HG03432 (cell line): ENCODE data around the gene SH3PXD2A.

ENCODE experiments used
- ATAC-seq: cut with Tn5 transposase; IDR thresholded peaks from one replicate; pipeline ENCODE4 v1.9.1; 2021; ENCODE audit warnings: mild to moderate bottlenecking, moderate library complexity; ENCODE audit not compliant: unreplicated experiment

Gene SH3PXD2A

DNA sequence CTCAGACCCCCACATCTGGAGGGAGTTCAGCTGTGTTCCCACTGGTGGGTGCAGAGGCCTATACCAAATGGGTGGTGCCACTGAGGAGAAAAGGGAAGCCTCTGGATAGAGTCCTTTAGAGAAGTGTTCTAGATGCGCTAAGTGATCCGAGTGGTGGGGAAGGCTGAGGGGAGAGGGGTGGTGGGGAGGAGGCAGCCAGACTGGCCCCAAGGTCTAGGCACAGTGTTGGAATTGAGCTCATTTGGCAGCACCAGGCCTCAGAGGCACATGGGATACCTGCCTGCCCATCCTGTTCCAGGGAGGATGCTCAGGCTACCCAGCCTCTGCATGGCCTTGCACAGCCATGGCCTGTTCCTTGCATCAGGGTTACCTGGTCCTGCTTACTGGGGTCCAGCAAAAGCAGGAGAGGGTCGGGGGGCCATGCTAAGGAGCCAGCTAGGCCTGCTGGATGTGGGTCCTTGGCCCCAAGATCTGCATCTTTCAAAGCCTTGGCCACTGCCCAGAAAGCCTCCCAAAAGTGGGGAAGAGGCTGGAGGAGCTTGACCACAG is 262.3 kb downstream of the SH3PXD2A start:
- ATAC-seq: no peak

DNA sequence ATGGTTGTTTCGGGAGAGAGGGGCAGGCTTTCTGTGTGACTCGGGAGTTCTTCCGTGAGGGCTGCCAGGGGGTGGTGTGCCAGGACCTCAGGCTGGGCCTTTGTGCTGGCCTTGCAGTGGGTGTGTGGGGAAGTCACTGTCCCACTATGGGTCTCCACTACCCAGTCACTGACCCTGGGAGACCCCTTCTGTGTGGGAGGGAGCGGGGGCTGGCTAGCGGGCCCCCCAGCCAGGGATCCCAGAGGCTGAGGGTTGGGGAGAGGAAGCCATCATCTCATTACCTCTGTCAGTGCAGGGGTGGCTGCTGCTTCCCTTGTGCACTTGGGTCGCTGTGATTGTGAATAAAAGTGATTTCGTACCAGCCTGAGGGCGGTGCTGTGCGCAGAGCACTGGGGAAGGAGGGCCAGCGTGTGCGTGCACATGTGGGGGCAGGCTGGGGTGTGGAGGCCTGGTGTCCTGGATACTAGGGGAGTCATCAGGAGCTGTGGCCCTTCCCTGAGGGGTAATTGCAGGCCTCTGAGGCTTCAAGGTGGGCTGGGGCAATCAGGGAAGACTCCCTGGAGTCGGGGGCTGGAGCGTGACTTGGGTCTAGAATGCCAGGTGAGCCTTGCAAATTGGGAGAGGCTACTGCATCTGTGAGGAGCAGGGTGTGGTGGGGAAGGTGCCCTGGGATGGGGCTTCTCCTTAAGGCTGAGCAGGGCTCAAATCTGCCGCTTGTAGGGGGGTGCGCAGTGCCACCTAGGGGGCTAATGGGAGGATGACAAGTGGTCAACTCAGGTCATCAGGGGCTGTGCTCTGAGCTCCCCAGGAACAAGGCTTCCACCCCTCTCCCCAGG is 263.0 kb downstream of the SH3PXD2A start:
- peak; percentile 66 for ATAC-seq

DNA sequence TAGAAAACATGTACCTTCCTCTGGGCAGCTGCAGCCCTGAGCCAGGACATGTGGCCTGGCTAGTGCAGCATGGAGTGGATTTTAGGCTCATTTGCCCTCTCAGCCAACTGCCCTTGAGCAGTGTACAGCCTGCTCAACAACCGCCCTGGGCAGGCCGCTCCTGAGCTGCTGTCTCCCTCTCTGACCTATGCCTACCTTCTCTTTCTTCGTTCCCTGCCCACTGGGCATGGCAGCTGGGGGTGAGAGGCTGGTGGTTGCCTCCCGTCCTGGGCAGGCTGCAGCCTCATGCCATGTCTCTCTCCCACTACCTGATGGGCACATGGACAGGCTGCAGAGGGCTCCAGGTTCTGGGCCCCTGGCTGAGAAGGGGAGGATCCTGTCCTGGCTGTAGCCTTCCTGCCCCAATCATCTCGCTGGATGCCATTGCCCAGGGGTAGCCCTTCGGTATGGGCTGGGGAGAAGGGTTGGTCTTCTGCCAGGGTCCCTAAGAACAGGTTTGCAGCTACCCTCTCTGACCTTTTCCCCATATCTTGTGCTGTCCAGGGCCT is 264.6 kb downstream of the SH3PXD2A start:
- ATAC-seq: no peak

DNA sequence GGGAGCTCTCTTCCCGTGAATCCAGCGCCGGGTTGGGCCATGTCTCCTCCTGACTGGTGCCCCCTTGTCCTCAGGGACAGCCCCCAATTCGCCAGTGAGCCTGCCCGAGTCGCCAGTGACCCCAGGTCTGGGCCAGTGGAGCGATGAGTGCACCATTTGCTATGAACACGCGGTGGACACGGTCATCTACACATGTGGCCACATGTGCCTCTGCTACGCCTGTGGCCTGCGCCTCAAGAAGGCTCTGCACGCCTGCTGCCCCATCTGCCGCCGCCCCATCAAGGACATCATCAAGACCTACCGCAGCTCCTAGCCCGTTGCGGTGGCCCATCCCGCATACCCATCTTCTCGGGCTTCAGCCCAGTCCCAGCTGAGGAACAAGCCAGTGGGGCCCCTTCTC is 265.3 kb downstream of the SH3PXD2A start:
- ATAC-seq: no peak

- no peak for ATAC-seq
Measured at GRCh38 chr10:103589074-103589630, 266.2 kb downstream of the SH3PXD2A start.

DNA sequence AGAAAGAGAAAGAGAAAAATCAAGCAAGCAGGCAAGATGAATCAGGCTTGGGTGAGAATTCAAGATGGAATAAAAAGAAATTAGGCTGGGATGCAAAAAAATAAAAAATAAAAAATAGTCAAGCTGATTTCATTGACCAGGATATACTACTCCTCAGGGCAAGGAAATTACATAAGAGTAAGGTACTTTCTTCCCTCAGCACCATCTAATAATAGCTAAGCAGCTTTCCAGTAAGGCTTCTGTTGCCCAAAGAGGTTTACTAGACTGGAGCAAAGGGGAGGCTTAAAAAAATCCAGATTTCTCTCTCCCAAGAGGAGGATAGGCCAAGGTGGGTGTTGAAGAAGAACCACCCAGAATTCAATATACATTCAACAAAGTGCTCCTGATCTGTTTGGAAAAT is 268.3 kb downstream of the SH3PXD2A start:
- ATAC-seq: no peak

GRCh38 chr10:103585011-103585405 is 270.4 kb downstream of the SH3PXD2A start:
- no peak for ATAC-seq

GRCh38 chr10:103584216-103585010 is 271.0 kb downstream of the SH3PXD2A start:
- ATAC-seq: peak; percentile 55

GRCh38 chr10:103583871-103584215 is 271.5 kb downstream of the SH3PXD2A start:
- ATAC-seq: no peak

DNA sequence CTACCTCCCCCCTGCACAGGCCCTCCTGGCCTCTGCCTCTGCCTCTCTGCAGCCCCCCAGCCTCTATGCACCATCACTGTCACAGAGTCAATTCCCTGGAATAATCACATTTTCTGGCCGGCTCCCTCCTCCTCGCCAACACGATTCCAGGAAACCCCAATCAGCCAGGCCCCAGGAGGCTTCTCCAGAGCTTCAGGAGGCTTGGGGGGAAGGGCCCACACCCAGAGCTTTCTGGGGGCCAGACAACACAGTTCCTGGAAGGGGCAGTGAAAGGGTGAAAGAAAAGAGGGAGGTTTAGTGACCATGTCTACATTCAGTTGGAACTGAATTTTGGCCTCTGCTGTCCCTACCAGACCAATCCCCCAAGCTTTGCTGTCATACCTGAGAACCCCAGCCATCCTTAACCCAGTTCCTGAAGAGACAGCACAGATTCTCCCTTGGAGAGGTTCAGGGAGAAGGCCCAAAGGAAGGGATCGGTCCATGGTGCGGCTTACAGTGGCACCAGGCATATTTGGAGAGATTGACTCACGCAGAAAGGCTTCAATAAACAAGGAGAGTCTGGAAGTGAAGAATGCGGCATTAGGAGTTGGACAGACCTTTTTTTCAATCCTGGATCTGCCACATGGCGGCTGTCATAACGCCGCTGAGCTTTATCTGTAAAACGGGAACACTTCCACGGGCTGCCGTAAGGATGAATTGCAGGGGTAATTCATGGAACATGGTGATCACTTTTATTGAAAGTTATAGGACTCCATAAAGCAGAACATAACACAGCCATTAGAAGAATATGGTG is 272.8 kb downstream of the SH3PXD2A start:
- no peak for ATAC-seq

DNA sequence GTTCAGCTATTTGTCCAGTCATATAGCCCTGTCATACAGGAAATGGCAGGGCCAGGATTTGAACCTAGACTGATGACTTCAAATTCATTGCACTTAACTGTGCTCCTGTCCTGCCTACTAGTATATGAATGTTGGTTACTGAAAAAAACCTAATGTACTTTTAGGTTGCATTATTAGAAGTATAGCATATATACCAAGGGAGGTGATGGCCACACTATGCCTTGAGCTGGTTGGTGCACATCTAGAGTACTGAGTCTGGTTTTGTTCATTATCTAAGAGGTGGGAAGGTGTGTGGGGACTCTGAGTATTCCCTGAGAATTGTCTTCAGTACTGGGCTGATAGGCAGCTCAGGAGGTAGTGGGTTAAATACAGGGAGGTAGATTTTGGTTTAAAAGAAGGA is 273.9 kb downstream of the SH3PXD2A start:
- ATAC-seq: no peak

DNA sequence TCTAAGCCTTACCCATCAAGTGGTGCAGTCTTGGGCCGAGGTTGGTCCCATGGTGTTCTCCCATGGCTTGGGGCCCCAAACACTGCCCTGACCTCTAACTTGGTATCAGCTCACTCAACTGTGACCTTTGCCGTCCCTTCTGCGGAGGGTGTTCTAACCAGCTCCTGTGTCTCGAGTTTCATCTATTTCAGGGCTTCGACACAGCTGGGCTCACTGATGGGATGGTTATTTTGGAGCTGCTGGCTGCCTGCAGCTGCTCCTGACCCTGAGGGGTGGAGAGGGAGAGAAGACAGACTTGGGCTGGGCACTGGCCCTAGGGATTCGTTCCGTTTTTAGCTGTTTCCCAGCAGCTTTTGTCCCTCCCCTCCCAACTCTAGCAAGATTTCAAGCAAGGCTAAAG is 274.9 kb downstream of the SH3PXD2A start:
- no peak for ATAC-seq

DNA sequence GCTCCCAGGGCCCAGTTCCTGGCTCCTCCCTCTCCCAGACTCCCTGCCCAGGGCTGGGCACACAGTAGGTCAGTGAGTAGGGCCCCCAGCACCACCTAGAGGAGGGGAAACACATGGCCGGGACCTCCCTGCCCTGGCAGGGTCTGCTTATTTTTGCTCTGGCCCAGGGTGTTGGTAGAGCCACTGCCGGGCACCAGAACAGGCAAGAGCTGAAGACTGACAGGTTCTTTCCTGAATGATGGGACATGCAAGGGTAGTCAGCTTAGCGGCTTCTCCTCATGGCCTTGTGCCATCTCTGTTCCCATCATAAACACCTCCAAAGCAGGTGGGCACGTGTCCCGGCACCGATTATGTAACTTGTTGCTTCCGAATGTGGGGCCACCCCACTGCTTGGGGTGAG is 275.4 kb downstream of the SH3PXD2A start:
- ATAC-seq: no peak

DNA sequence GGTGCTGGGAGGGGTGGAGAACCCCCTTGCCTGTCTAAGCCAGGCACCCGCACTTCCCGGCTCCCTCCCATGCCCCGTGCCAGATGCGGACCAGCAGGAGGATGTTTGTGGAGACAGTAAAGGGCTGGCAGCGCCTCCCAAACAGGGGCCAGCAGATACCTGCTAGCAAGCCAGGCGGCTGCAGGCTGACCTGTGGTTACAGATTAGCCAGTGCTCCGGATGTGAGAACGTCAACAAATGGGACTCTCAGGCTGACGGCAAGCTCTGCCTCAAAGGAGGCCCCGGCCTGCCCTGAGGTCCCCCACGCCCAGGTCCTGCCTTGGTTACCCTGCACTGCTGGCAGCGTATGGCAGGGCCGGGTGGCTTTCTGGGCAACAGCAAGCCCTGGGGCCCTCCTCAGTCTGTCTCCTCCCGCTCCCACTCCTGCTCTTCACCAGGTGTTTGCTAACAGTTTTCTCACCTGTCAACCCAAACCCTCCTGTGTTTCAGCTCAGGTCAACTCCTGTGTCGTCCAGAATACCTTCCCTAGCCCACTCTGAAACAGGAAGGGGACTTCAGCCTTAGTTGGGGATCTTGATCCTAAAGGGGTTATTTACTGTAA is 276.5 kb downstream of the SH3PXD2A start:
- no peak for ATAC-seq

DNA sequence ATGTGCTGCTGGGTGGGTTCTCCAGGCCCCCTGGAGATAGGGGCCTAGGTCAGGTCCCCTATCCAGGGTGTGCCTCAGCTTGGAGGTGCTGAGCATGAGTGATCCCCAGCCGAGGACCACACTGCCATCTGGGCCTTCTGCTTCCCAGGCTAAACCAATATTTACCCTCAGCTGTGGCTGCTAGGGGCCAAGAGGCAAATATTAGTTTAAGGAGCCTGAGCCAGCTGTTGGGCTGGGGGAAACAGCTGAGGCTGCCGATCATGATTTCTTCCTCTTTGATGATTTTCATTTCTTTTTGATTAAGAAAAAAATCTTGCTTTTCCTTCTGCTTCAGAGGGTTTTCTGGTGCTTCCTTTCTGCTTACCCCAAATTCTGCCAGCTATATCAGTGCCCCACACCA is 278.5 kb downstream of the SH3PXD2A start:
- no peak for ATAC-seq

DNA sequence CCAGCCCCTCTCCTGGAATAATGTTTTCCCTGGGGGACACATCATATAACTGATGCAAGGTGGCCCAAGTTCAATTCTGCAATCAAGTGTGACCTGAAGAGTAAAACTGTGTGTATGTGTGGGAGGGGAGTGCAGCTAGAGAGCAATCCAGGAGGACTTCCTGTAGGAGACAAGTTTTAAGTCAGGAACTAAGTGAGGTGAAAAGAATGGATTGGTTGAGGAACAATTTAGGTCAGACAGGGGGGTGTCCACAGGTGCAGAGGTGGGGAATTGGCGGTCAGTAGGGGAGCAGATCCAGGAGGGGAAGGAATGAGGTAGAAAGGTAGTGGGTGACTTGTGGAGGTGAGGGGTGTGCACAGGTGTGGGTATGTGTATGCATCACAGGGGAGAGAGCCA is 279.3 kb downstream of the SH3PXD2A start:
- no peak for ATAC-seq

DNA sequence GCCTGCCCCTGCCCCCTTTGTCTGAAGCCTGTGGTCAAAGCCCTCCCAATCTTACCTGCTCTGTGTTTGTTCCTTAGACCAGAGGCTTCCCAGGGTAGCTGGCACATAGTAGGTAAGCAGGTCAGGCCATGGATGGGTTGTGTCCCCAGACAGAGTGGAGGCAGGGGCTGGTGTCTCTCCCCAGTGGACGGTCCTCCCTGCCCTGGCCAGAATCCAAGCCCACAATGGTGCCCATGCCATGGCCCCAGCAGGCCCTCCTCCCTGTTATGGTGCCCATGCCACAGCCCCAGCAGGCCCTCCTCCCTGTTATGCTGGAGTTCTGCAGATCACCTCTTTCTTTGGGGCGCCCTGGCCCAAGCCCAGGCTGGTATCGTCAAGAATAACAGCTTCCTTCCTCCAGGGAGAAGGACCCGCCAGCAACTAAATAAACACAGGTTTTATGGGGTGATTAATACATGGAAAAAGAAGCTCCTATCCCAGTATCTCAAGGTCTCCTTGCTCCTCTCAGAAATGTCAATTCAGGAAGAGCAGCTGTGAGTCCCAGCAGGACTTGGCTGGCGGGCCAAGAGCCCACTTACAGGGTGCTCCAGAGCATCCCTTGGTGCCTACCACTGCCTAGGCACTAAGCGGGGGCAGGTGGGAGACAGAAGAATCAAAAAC is 279.8 kb downstream of the SH3PXD2A start:
- no peak for ATAC-seq

GRCh38 chr10:103574097-103575061 is 281.0 kb downstream of the SH3PXD2A start:
- no peak for ATAC-seq

- no peak for ATAC-seq
Measured at GRCh38 chr10:103573205-103573487, 282.2 kb downstream of the SH3PXD2A start.
